Gastroesophageal sphincter (tissue), 3 donors: Measurements from ENCODE around the gene UBLCP1.

Source experiments
- EP300 ChIP-seq: sonication (generic); formaldehyde crosslinking; IDR thresholded peaks from one replicate; pipeline ENCODE4 v1.6.1; 2017; ENCODE audit warnings: antibody characterized with exemption, mild to moderate bottlenecking
- POLR2A ChIP-seq, 2 donors: fragments of 450-650 bp; IDR thresholded peaks; one replicate each; pipeline ENCODE4 v1.6.1; 2017; ENCODE audit warnings: antibody characterized with exemption in 2 of 2, mild to moderate bottlenecking in 2 of 2, moderate library complexity in 1 of 2
- TF ChIP-seq, protein P1 (sequence below), 4 experiments: fragments of 200-600 bp in 2 of 4; fragments of 450-650 bp in 2 of 4; sonication (generic) in 1 of 4; IDR thresholded peaks; one replicate each; pipeline ENCODE4 v1.5.1; 2017 to 2019; ENCODE audit warnings: antibody characterized with exemption in 4 of 4, mild to moderate bottlenecking in 2 of 4, moderate library complexity in 2 of 4

DNA sequence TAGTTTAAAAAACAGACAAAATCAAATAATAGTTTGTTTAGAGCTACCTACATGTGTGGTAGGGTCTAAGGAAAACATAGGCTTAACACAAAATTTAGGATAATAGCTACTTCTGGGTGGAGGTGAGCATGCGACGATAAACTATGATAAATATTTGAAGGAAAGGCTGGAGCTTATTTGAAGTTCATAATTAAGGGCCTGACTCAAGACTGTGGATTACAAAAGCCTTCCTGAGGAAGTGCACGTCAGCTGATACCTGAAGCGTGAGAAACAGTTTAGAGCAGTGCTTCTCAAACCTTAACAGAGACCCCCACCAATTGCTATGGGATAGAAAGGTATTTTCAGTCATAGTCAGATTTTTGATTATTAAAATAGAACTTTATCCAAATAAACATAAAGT, 20.4 kb upstream of the UBLCP1 start:
- TF ChIP-seq, protein P1, sequence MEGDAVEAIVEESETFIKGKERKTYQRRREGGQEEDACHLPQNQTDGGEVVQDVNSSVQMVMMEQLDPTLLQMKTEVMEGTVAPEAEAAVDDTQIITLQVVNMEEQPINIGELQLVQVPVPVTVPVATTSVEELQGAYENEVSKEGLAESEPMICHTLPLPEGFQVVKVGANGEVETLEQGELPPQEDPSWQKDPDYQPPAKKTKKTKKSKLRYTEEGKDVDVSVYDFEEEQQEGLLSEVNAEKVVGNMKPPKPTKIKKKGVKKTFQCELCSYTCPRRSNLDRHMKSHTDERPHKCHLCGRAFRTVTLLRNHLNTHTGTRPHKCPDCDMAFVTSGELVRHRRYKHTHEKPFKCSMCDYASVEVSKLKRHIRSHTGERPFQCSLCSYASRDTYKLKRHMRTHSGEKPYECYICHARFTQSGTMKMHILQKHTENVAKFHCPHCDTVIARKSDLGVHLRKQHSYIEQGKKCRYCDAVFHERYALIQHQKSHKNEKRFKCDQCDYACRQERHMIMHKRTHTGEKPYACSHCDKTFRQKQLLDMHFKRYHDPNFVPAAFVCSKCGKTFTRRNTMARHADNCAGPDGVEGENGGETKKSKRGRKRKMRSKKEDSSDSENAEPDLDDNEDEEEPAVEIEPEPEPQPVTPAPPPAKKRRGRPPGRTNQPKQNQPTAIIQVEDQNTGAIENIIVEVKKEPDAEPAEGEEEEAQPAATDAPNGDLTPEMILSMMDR (IDR thresholded peaks at IDR 0.05): no peak
- TF ChIP-seq POLR2A (IDR thresholded peaks at IDR 0.05) (no peak), EP300 (no peak)
